Trophoblast cell (in vitro differentiated cells and primary cell): ENCODE measurements around the gene SMAP2.

Experiments used
- DNase-seq, 2 donors: peaks; one replicate each; pipeline ENCODE4 v3.0.0-alpha.2; 2016
- H2AFZ ChIP-seq: 2 replicates; pipeline ENCODE4 v1.6.1; 2013; ENCODE audit warnings: low read length, moderate library complexity, mild to moderate bottlenecking; ENCODE audit not compliant: insufficient read depth, poor library complexity
- H2AK5ac ChIP-seq: 2 replicates; pipeline ENCODE4 v1.6.1; 2013; ENCODE audit warnings: mild to moderate bottlenecking, low read length
- H2BK120ac ChIP-seq: 2 replicates; pipeline ENCODE4 v1.6.1; 2013; ENCODE audit warnings: low read length, mild to moderate bottlenecking, moderate library complexity; ENCODE audit not compliant: insufficient read depth, poor library complexity
- H2BK12ac ChIP-seq: 2 replicates; pipeline ENCODE4 v1.6.1; 2013; ENCODE audit warnings: mild to moderate bottlenecking, low read length, moderate library complexity
- H2BK5ac ChIP-seq: 2 replicates; pipeline ENCODE4 v1.6.1; 2013; ENCODE audit warnings: low read length, low read depth, moderate library complexity, mild to moderate bottlenecking; ENCODE audit not compliant: poor library complexity
- H3K14ac ChIP-seq: 2 replicates; pipeline ENCODE4 v1.6.1; 2013; ENCODE audit warnings: mild to moderate bottlenecking, low read length
- H3K18ac ChIP-seq: 2 replicates; pipeline ENCODE4 v1.6.1; 2013; ENCODE audit warnings: mild to moderate bottlenecking, low read length
- H3K23ac ChIP-seq: 2 replicates; pipeline ENCODE4 v1.6.1; 2013; ENCODE audit warnings: low read length
- H3K27ac ChIP-seq: 2 replicates; pipeline ENCODE4 v1.5.1; 2013; ENCODE audit warnings: low read depth, mild to moderate bottlenecking, inconsistent platforms, low read length, moderate library complexity
- H3K27me3 ChIP-seq: 2 replicates; pipeline ENCODE4 v1.6.1; 2013; ENCODE audit warnings: inconsistent platforms, mild to moderate bottlenecking, low read length, moderate library complexity; ENCODE audit not compliant: insufficient read depth
- H3K36me3 ChIP-seq, 2 experiments: 1 replicate in 1 of 2; 2 replicates in 1 of 2; pipeline ENCODE4 v1.6.1; 2013; ENCODE audit warnings: low read length in 2 of 2, mild to moderate bottlenecking in 2 of 2, moderate library complexity in 1 of 2; ENCODE audit not compliant: insufficient read depth in 2 of 2, control insufficient read depth in 1 of 2
- H3K4ac ChIP-seq: 2 replicates; pipeline ENCODE4 v1.6.1; 2013; ENCODE audit warnings: low read depth, mild to moderate bottlenecking, low read length, moderate library complexity
- H3K4me1 ChIP-seq, 2 experiments: 1 replicate in 1 of 2; 2 replicates in 1 of 2; pipeline ENCODE4 v1.6.1; 2013; ENCODE audit warnings: low read length in 2 of 2, mild to moderate bottlenecking in 2 of 2, moderate library complexity in 1 of 2; ENCODE audit not compliant: insufficient read depth in 2 of 2, control insufficient read depth in 1 of 2
- H3K4me2 ChIP-seq: 2 replicates; pipeline ENCODE4 v1.6.1; 2013; ENCODE audit warnings: inconsistent platforms, mild to moderate bottlenecking, low read length, moderate library complexity
- H3K4me3 ChIP-seq: 2 replicates; pipeline ENCODE4 v1.5.1; 2013; ENCODE audit warnings: mild to moderate bottlenecking, low read depth, low read length, inconsistent platforms
- H3K79me1 ChIP-seq: one replicate; pipeline ENCODE4 v1.6.1; 2013; ENCODE audit warnings: low read length
- H3K79me2 ChIP-seq: 2 replicates; pipeline ENCODE4 v1.6.1; 2013; ENCODE audit warnings: low read length, mild to moderate bottlenecking; ENCODE audit not compliant: control insufficient read depth, insufficient read depth, poor library complexity
- H3K9ac ChIP-seq: 2 replicates; pipeline ENCODE4 v1.6.1; 2013; ENCODE audit warnings: mild to moderate bottlenecking, low read length
- H3K9me3 ChIP-seq: 2 replicates; pipeline ENCODE4 v1.6.1; 2013; ENCODE audit warnings: low read depth, mild to moderate bottlenecking, control low read depth, inconsistent platforms, low read length; ENCODE audit not compliant: insufficient read depth
- H4K12ac ChIP-seq: 2 replicates; pipeline ENCODE4 v1.6.1; 2013; ENCODE audit warnings: low read depth, mild to moderate bottlenecking, low read length, moderate library complexity
- H4K8ac ChIP-seq: 2 replicates; pipeline ENCODE4 v1.6.1; 2013; ENCODE audit warnings: low read depth, mild to moderate bottlenecking, low read length, moderate library complexity
- H4K91ac ChIP-seq: one replicate; pipeline ENCODE4 v1.6.1; 2013; ENCODE audit warnings: low read depth, mild to moderate bottlenecking, low read length, moderate library complexity
- WGBS: extraction: QIAGEN DNeasy Blood & Tissue Kit; methylation state at CpG from one replicate; pipeline ENCODE4 v1.1.7; 2013; ENCODE audit warnings: missing lambda C conversion rate; ENCODE audit not compliant: insufficient read length, insufficient coverage; ENCODE audit errors: extremely low coverage; 5-methylcytosine and 5-hydroxymethylcytosine counted together

Gene SMAP2

GRCh38 chr1:40414331-40414730 lies 40.8 kb downstream of the SMAP2 start:
- Histone ChIP-seq H4K91ac (no peak overlapping the region), H2BK5ac (no peak overlapping the region)

GRCh38 chr1:40416709-40417108 lies 43.2 kb downstream of the SMAP2 start:
- no peaks in the 10 kb centered on the region for H3K27me3 ChIP-seq
- H3K9ac ChIP-seq: no peak overlapping the region
- H3K4me1 ChIP-seq: no peaks in the 10 kb centered on the region
- no peak overlapping the region for H2BK5ac ChIP-seq
- no peak overlapping the region for H3K4me3 ChIP-seq
- H3K14ac ChIP-seq: no peak overlapping the region
- no CpG with 5 or more reads among the region's 4 CpGs for WGBS
- no peak overlapping the region for H2BK120ac ChIP-seq
- no peak overlapping the region for H3K18ac ChIP-seq
- H3K79me2 ChIP-seq: no peaks in the 10 kb centered on the region
- no peak overlapping the region for H3K4me2 ChIP-seq
- no peak overlapping the region for H4K12ac ChIP-seq
- peaks cover 4 to 6% of the 10 kb centered on the region in 2 experiments for H3K36me3 ChIP-seq
- H4K91ac ChIP-seq: no peak overlapping the region
- H2BK12ac ChIP-seq: no peak overlapping the region
- H3K4ac ChIP-seq: no peak overlapping the region
- H3K79me1 ChIP-seq: no peaks in the 10 kb centered on the region
- H3K27ac ChIP-seq: no peak overlapping the region
- peak overlapping the region; percentile 66 for H3K23ac ChIP-seq
- no peak for DNase-seq
- H4K8ac ChIP-seq: no peak overlapping the region
- no peaks in the 10 kb centered on the region for H3K9me3 ChIP-seq
- no peak overlapping the region for H2AFZ ChIP-seq
- H2AK5ac ChIP-seq: no peak overlapping the region

More at GRCh38 chr1:40414331-40414730, 40.8 kb downstream of the SMAP2 start:
- H2BK12ac ChIP-seq: no peak overlapping the region
- no peak overlapping the region for H4K8ac ChIP-seq
- H3K18ac ChIP-seq: no peak overlapping the region
- H3K27ac ChIP-seq: no peak overlapping the region
- no peak for DNase-seq
- H3K23ac ChIP-seq: no peak overlapping the region
- H3K14ac ChIP-seq: no peak overlapping the region
- peaks cover 4 to 6% of the 10 kb centered on the region in 2 experiments for H3K36me3 ChIP-seq
- no peaks in the 10 kb centered on the region for H3K79me1 ChIP-seq
- no peak overlapping the region for H3K4me2 ChIP-seq
- WGBS: no CpG with 5 or more reads among the region's 3 CpGs
- no peaks in the 10 kb centered on the region for H3K79me2 ChIP-seq
- H3K4me3 ChIP-seq: no peak overlapping the region
- no peaks in the 10 kb centered on the region for H3K4me1 ChIP-seq
- no peak overlapping the region for H2AFZ ChIP-seq
- no peak overlapping the region for H2AK5ac ChIP-seq
- no peaks in the 10 kb centered on the region for H3K9me3 ChIP-seq
- no peaks in the 10 kb centered on the region for H3K27me3 ChIP-seq
- H3K4ac ChIP-seq: no peak overlapping the region
- no peak overlapping the region for H2BK120ac ChIP-seq
- H3K9ac ChIP-seq: no peak overlapping the region
- no peak overlapping the region for H4K12ac ChIP-seq

GRCh38 chr1:40421431-40422384 lies 48.2 kb downstream of the SMAP2 start:
- DNase-seq: no peak
- Histone ChIP-seq H2BK120ac (no peak overlapping the region), H3K14ac (no peak overlapping the region), H3K4me3 (no peak overlapping the region), H3K9me3 (no peaks in the 10 kb centered on the region), H3K36me3 (peaks cover 2% of the 10 kb centered on the region in 2 experiments), H4K8ac (no peak overlapping the region), H2BK5ac (no peak overlapping the region), H3K27me3 (no peaks in the 10 kb centered on the region), H2AFZ (no peak overlapping the region), H3K4me2 (no peak overlapping the region), H4K91ac (no peak overlapping the region), H3K18ac (no peak overlapping the region), H3K9ac (no peak overlapping the region), H2AK5ac (no peak overlapping the region), H4K12ac (no peak overlapping the region), H2BK12ac (no peak overlapping the region), H3K79me1 (no peaks in the 10 kb centered on the region), H3K4ac (no peak overlapping the region), H3K79me2 (no peaks in the 10 kb centered on the region), H3K23ac (no peak overlapping the region), H3K27ac (no peak overlapping the region), H3K4me1 (no peaks in the 10 kb centered on the region)
- WGBS: no CpG with 5 or more reads among the region's 15 CpGs

GRCh38 chr1:40422630-40423263 lies 49.2 kb downstream of the SMAP2 start:
- Histone ChIP-seq H3K23ac (no peak overlapping the region), H4K91ac (no peak overlapping the region), H3K4me1 (no peaks in the 10 kb centered on the region), H3K4ac (no peak overlapping the region), H2BK120ac (no peak overlapping the region), H3K14ac (no peak overlapping the region), H3K36me3 (no peaks in the 10 kb centered on the region), H2AK5ac (no peak overlapping the region), H3K27ac (no peak overlapping the region), H4K8ac (no peak overlapping the region), H2BK12ac (no peak overlapping the region), H3K9ac (no peak overlapping the region), H3K79me2 (no peaks in the 10 kb centered on the region), H3K4me2 (no peak overlapping the region), H3K9me3 (no peaks in the 10 kb centered on the region), H4K12ac (no peak overlapping the region), H2AFZ (no peak overlapping the region), H2BK5ac (no peak overlapping the region), H3K18ac (no peak overlapping the region), H3K79me1 (no peaks in the 10 kb centered on the region), H3K27me3 (no peaks in the 10 kb centered on the region), H3K4me3 (no peak overlapping the region)
- no CpG with 5 or more reads among the region's 11 CpGs for WGBS
- DNase-seq: no peak
